Mucosa of descending colon (tissue), 3 donors: ENCODE results near the gene GPRC5B. TPM values are rescaled to one million over a fixed set of nuclear protein-coding genes. Genes with fewer than 3 reads are reported as not detected.
A peak's percentile ranks its signal among the peaks of the same experiment; 100 is the strongest.

Source experiments
- ATAC-seq: fragments of 200-7000 bp; cut with Tn5 transposase; one replicate; pipeline ENCODE4 v1.9.1; 2020; ENCODE audit warnings: mild to moderate bottlenecking, moderate library complexity
- DNase-seq, 3 donors: peaks; one replicate each; pipeline ENCODE4 v3.0.0-alpha.2; 2020
- H3K36me3 ChIP-seq: fragments of 200-600 bp; one replicate; pipeline ENCODE4 v1.8.0; 2021; ENCODE audit warnings: low read depth, mild to moderate bottlenecking
- H3K4me1 ChIP-seq: fragments of 200-600 bp; one replicate; pipeline ENCODE4 v1.8.0; 2021; ENCODE audit warnings: low read depth, mild to moderate bottlenecking
- H3K4me3 ChIP-seq: fragments of 200-600 bp; one replicate; pipeline ENCODE4 v1.8.0; 2021; ENCODE audit warnings: mild to moderate bottlenecking
- H3K9me3 ChIP-seq: fragments of 200-600 bp; one replicate; pipeline ENCODE4 v1.8.0; 2021; ENCODE audit warnings: mild to moderate bottlenecking
- CTCF ChIP-seq: fragments of 200-600 bp; IDR thresholded peaks from one replicate; pipeline ENCODE4 v1.8.0; 2022; ENCODE audit warnings: antibody characterized with exemption, mild to moderate bottlenecking
- intact Hi-C, 2 donors: fragments of 100-400 bp; cut with DNase I in 1 of 2; cut with micrococcal nuclease in 1 of 2; formaldehyde crosslinking; loops; one replicate each; pipeline versions ENCODE4 v1.11.0 to v1.11.1; 2022; cut with DNase I, micrococcal nuclease
- total RNA-seq, 3 donors: library from RNA; stranded (reverse); fragmentation: NEBNext Ultra II Directional in 2 of 3; extraction: Animal tissue kit (Norgen Biotek cat#: 25700) in 2 of 3; gene quantifications; one replicate each; pipeline versions ENCODE4 v1.2.1 to v1.2.4, GENCODE V29; 2021 to 2023
- donor health status: DM: no; HTN: no; CAD: no; lungs with moderate emphysema.
- donor health status: DM: no; HTN: no; CAD: no.
- donor health status: DM: no; HTN: yes; CAD: no.

Gene GPRC5B
- total RNA-seq, 3 donors from 2014 or later = 2.8 to 14.6 (median 6.2) TPM

DNA sequence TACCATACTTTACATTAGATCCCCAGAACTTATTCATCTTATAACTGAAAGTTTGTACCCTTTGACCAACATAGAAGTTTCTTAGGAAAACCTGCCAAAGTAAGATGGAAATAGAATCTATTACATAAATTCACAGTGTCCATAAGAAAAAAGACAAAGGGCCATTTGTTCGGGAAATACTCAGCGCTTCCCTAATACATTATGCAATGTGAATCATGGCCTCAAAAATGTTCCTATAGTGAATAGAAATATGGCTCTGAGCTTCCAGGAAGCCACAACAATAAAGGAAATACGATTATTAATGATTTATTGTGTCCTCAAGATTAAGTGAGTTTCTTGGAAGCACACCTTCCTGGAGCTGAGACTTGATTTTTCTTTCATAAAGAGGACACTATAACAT lies 51.5 kb downstream of the GPRC5B start:
- Histone ChIP-seq H3K4me3 (no peak overlapping the region), H3K36me3 (no peaks in the 10 kb centered on the region), H3K9me3 (no peaks in the 10 kb centered on the region), H3K4me1 (no peaks in the 10 kb centered on the region)
- intact Hi-C loops = no loop called here
- DNase-seq (no peak), ATAC-seq (no peak)
- TF ChIP-seq CTCF = no peak

- Histone ChIP-seq H3K9me3 (no peaks in the 10 kb centered on the region), H3K4me3 (no peak overlapping the region), H3K36me3 (no peaks in the 10 kb centered on the region), H3K4me1 (no peaks in the 10 kb centered on the region)
- DNase-seq (no peak), ATAC-seq (no peak)
- intact Hi-C loops = no loop called here
- TF ChIP-seq CTCF = no peak
These were observed 53.0 kb downstream of the GPRC5B start for GRCh38 chr16:19831678-19832077.

DNA sequence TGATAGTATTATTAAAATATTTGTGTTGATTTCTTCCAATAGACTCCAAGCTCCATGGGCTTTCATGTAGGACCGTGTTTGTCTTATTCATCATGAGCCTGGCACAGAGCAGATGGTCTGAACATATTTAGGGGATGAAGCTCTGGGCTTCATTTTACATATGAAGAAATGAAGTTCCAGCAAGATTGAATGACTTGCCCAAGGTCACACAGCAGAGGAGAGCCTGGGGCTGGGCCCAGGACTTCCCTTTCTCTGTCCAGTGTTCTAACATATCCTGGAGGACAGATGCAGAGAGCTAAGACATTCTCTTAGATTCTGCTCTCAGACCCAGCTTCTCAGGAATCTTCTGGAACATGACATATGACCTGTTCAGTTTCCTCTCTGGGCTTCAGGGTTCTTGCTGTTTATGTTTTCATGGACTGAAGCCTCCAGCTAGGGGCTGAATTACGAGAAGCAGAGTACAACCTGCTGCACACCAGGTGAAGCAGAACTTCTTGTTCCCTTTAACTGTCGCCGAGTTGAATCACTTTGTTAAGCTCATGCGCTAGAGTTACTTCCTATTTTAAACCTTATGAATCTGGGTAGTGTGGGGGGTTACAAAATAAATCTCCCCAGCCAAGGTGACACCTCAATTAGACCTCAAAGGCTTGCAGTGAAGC lies 53.6 kb downstream of the GPRC5B start:
- no peak for TF ChIP-seq CTCF
- Histone ChIP-seq H3K4me3 (no peak overlapping the region), H3K9me3 (no peaks in the 10 kb centered on the region), H3K36me3 (no peaks in the 10 kb centered on the region), H3K4me1 (no peaks in the 10 kb centered on the region)
- no peak for ATAC-seq
- intact Hi-C loops = no loop called here
- DNase-seq = no peak

- DNase-seq = peak in 1 of 3 donors; percentile 9
- no peak for TF ChIP-seq CTCF
These were observed 54.6 kb downstream of the GPRC5B start for GRCh38 chr16:19829844-19830692.

DNA sequence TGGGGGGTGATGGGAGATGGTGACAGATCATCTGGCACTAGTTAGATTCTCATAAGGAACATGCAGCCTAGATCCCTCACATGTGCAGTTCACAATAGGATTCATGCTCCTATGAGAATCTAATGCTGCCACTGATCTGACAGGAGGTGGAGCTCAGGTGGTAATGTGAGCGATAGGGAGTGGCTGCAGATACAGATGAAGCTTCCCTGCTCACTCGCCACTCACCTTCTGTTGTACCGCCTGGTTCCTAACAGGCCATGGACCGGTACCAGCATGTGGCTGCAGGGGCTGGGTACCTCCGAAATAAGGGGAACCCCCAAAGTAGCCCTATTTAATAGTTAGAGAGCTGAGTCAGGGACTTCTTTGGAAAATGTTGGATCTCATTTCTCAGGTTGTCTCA lies 60.4 kb downstream of the GPRC5B start:
- intact Hi-C loops = no loop called here
- no peak for ATAC-seq
- H3K4me3 ChIP-seq = no peak overlapping the region
- no peaks in the 10 kb centered on the region for H3K36me3 ChIP-seq
- TF ChIP-seq CTCF = no peak
- H3K4me1 ChIP-seq = no peaks in the 10 kb centered on the region
- H3K9me3 ChIP-seq = no peaks in the 10 kb centered on the region
- no peak for DNase-seq

More at GRCh38 chr16:19829844-19830692, 54.6 kb downstream of the GPRC5B start:
- Histone ChIP-seq H3K36me3 (no peaks in the 10 kb centered on the region), H3K9me3 (no peaks in the 10 kb centered on the region), H3K4me3 (no peak overlapping the region), H3K4me1 (no peaks in the 10 kb centered on the region)
- peak; percentile 51 for ATAC-seq
- intact Hi-C loops = no loop called here
